K562 (cell line): Measurements from ENCODE around the gene IGDCC3. TPM values are rescaled to one million over a fixed set of nuclear protein-coding genes. Genes with fewer than 3 reads are reported as not detected.

ENCODE experiments used
- ATAC-seq: fragments of 200-7000 bp; cut with Tn5 transposase; 3 replicates; pipeline ENCODE4 v1.9.1; 2020; ENCODE audit warnings: moderate library complexity
- BruUV-seq: library from RNA; stranded (reverse); fragments of 400-500 nt; replicated peaks from 2 replicates; lab custom pipeline; 2021; lab: Mats Ljungman, UMichigan
- CTCF ChIA-PET: fragments of 300-600 bp; formaldehyde crosslinking; extraction: SDS; loops from one replicate; lab custom pipeline; 2021; ENCODE audit warnings: low intra/inter-chr PET ratio; lab: Yijun Ruan, JAX
- POLR2A ChIA-PET: fragments of 300-600, 350-650 bp; sonication (Branson Sonifier 250); formaldehyde crosslinking; extraction: SDS; loops from one replicate; lab custom pipeline; 2021; ENCODE audit warnings: antibody characterized with exemption, inconsistent platforms; lab: Yijun Ruan, JAX
- DNase-seq, 4 experiments: peaks; one replicate each; pipeline versions ENCODE4 v3.0.0 to v3.0.0-alpha.2; 2011 to 2018; ENCODE audit warnings: low spot score in 3 of 4, mixed read lengths in 3 of 4; ENCODE audit errors: extremely low read depth in 1 of 4
- FAIRE-seq: peaks from 2 replicates; lab custom pipeline; 2011; peaks lifted over from hg19 to GRCh38; lab: Jason Lieb, UNC
- H2AFZ ChIP-seq: 2 replicates; pipeline ENCODE4 v1.6.0; 2011; ENCODE audit warnings: low read depth, low read length, control low read depth, inconsistent platforms
- H3K27ac ChIP-seq: fragments of 200-600 bp; 3 replicates; pipeline ENCODE4 v1.8.0; 2011; ENCODE audit warnings: low read depth, mild to moderate bottlenecking, control low read depth, inconsistent platforms, low read length, moderate library complexity, mixed read lengths; ENCODE audit errors: extremely low read depth
- H3K27me3 ChIP-seq, 2 experiments: fragments of 300-600 bp in 1 of 2; 2 replicates in 1 of 2; 3 replicates in 1 of 2; pipeline versions ENCODE4 v1.6.0 to v1.8.0; 2011; ENCODE audit warnings: inconsistent platforms in 2 of 2, low read length in 2 of 2, mild to moderate bottlenecking in 1 of 2, mixed read lengths in 1 of 2, moderate library complexity in 1 of 2; ENCODE audit not compliant: control insufficient read depth in 2 of 2, insufficient read depth in 2 of 2
- H3K36me3 ChIP-seq: fragments of 300-600 bp; 3 replicates; pipeline ENCODE4 v1.8.0; 2011; ENCODE audit warnings: mild to moderate bottlenecking, low read length, inconsistent platforms; ENCODE audit not compliant: control insufficient read depth, insufficient read depth
- H3K4me1 ChIP-seq, 2 experiments: fragments of 200-600 bp in 1 of 2; replicated peaks in 1 of 2; 2 replicates in 1 of 2; 3 replicates in 1 of 2; pipeline versions ENCODE4 v1.5.1 to v1.8.0; 2011; ENCODE audit warnings: inconsistent platforms in 2 of 2, low read length in 2 of 2, mild to moderate bottlenecking in 1 of 2, mixed read lengths in 1 of 2, moderate library complexity in 1 of 2; ENCODE audit not compliant: control insufficient read depth in 2 of 2, insufficient read depth in 2 of 2
- H3K4me2 ChIP-seq: 2 replicates; pipeline ENCODE4 v1.6.1; 2011; ENCODE audit warnings: low read length, control low read depth, inconsistent platforms, mixed read lengths; ENCODE audit not compliant: insufficient read depth
- H3K4me3 ChIP-seq: fragments of 200-600 bp; sonication (generic), shearing (Covaris generic); 2 replicates; pipeline ENCODE4 v1.5.1; 2016; ENCODE audit warnings: control low read depth, inconsistent platforms
- H3K79me2 ChIP-seq: fragments of 200-600 bp; 3 replicates; pipeline ENCODE4 v1.8.0; 2011; ENCODE audit warnings: low read length, inconsistent platforms; ENCODE audit not compliant: control insufficient read depth, insufficient read depth
- H3K9ac ChIP-seq, 2 experiments: 2 replicates each; pipeline versions ENCODE4 v1.6.0 to v1.6.1; 2011; ENCODE audit warnings: low read depth in 2 of 2, low read length in 2 of 2, control low read depth in 1 of 2, inconsistent platforms in 1 of 2, mild to moderate bottlenecking in 1 of 2, mixed read lengths in 1 of 2; ENCODE audit not compliant: insufficient read depth in 1 of 2
- H3K9me1 ChIP-seq: one replicate; pipeline ENCODE4 v1.6.0; 2011; ENCODE audit warnings: inconsistent platforms, mild to moderate bottlenecking, low read length, moderate library complexity; ENCODE audit not compliant: control insufficient read depth, insufficient read depth
- H3K9me3 ChIP-seq: replicated peaks from 2 replicates; pipeline ENCODE4 v1.5.1; 2011; ENCODE audit warnings: low read depth, low read length, inconsistent platforms; ENCODE audit not compliant: control insufficient read depth, insufficient read depth
- H4K20me1 ChIP-seq: replicated peaks from 2 replicates; pipeline ENCODE4 v1.6.1; 2011; ENCODE audit warnings: low read length, inconsistent platforms, mixed read lengths; ENCODE audit not compliant: control insufficient read depth, insufficient read depth
- CBFB ChIP-seq: sonication (generic); formaldehyde crosslinking; IDR thresholded peaks from 2 replicates; pipeline ENCODE4 v1.4.0; 2020; ENCODE audit warnings: mild to moderate bottlenecking, missing genetic modification reagents
- DPF2 ChIP-seq: fragments of 450-650 bp; IDR thresholded peaks from 2 replicates; pipeline ENCODE4 v1.6.1; 2016
- E2F6 ChIP-seq, 2 experiments: IDR thresholded peaks; 2 replicates each; pipeline ENCODE4 v1.6.1; 2011; ENCODE audit warnings: borderline replicate concordance in 1 of 2, control low read depth in 1 of 2, low read depth in 1 of 2, low read length in 1 of 2, mild to moderate bottlenecking in 1 of 2, mixed read lengths in 1 of 2, moderate library complexity in 1 of 2; ENCODE audit not compliant: insufficient read depth in 1 of 2, insufficient read length in 1 of 2, poor library complexity in 1 of 2, severe bottlenecking in 1 of 2; ENCODE audit errors: extremely low read depth in 1 of 2
- EHMT2 ChIP-seq: fragments of 450-650 bp; IDR thresholded peaks from 2 replicates; pipeline ENCODE4 v1.6.1; 2018; ENCODE audit warnings: antibody characterized with exemption
- EP300 ChIP-seq: IDR thresholded peaks from 2 replicates; pipeline ENCODE4 v1.6.1; 2012; ENCODE audit warnings: low read length, improper control_type of control experiment
- ETS1 ChIP-seq: conservative IDR thresholded peaks from 2 replicates; pipeline ENCODE4 v1.6.1; 2011; ENCODE audit warnings: low read depth, mild to moderate bottlenecking, low read length; ENCODE audit not compliant: control insufficient read depth
- FOXP1 ChIP-seq: sonication (generic); formaldehyde crosslinking; IDR thresholded peaks from 2 replicates; pipeline ENCODE4 v1.8.0; 2022; ENCODE audit warnings: mild to moderate bottlenecking, missing genetic modification reagents
- IRF2 ChIP-seq: sonication (generic); formaldehyde crosslinking; IDR thresholded peaks from 2 replicates; pipeline ENCODE4 v1.8.1; 2022; ENCODE audit warnings: mild to moderate bottlenecking, missing genetic modification reagents
- KAT7 ChIP-seq: sonication (generic); formaldehyde crosslinking; IDR thresholded peaks from 2 replicates; pipeline ENCODE4 v1.8.0; 2022; ENCODE audit warnings: missing genetic modification reagents, mild to moderate bottlenecking, borderline replicate concordance
- MCM3 ChIP-seq: fragments of 450-650 bp; IDR thresholded peaks from 2 replicates; pipeline ENCODE4 v1.6.1; 2016
- NR3C1 ChIP-seq: sonication (generic); formaldehyde crosslinking; IDR thresholded peaks from 2 replicates; pipeline ENCODE4 v1.8.1; 2022; ENCODE audit warnings: missing genetic modification reagents
- SMAD1 ChIP-seq: fragments of 150-350 bp; IDR thresholded peaks from 2 replicates; pipeline ENCODE4 v1.6.1; 2014; ENCODE audit warnings: low read length, low read depth; ENCODE audit not compliant: partially characterized antibody
- TAF15 ChIP-seq: fragments of 200-400 bp; formaldehyde crosslinking; IDR thresholded peaks from 2 replicates; pipeline ENCODE4 v1.6.1; 2017; ENCODE audit warnings: mild to moderate bottlenecking, low read depth, low read length, moderate library complexity
- ZBTB2 ChIP-seq: fragments of 450-650 bp; IDR thresholded peaks from 2 replicates; pipeline ENCODE4 v1.6.1; 2016; ENCODE audit warnings: antibody characterized with exemption
- ZBTB8A ChIP-seq: fragments of 450-650 bp; IDR thresholded peaks from 2 replicates; pipeline ENCODE4 v1.6.1; 2018; ENCODE audit warnings: mild to moderate bottlenecking, moderate library complexity; ENCODE audit not compliant: partially characterized antibody
- ZNF282 ChIP-seq: sonication (generic); formaldehyde crosslinking; IDR thresholded peaks from 2 replicates; pipeline ENCODE4 v1.8.1; 2023; ENCODE audit warnings: missing genetic modification reagents
- WGBS: fragments of 100-300 bp; shearing (Covaris generic); methylation state at CpG from one replicate; pipeline ENCODE4 v1.1.6; 2016; ENCODE audit warnings: low coverage, mixed read lengths; ENCODE audit not compliant: insufficient coverage; ENCODE audit errors: missing lambda C conversion rate; 5-methylcytosine and 5-hydroxymethylcytosine counted together
- in situ Hi-C: fragments of 300-500 bp; cut with MboI; formaldehyde crosslinking; loops from 4 replicates; pipeline ENCODE4 v1.15.0; 2018; ENCODE audit warnings: inconsistent platforms, mixed read lengths
- intact Hi-C: fragments of 100-400 bp; cut with micrococcal nuclease; formaldehyde crosslinking; loops from 2 replicates; pipeline ENCODE4 v1.14.2; 2022
- polyA plus RNA-seq, 8 experiments: library from polyadenylated mRNA; depleted of rRNA in 4 of 8; stranded (reverse) in 5 of 8; unstranded in 3 of 8; fragments of >200 nt; fragmentation: Nextera tagmentation in 2 of 8; fragmentation: Illumina TruSeq in 1 of 8; extraction: Ambion mirVana in 2 of 8; extraction: Trizol in 1 of 8; gene quantifications; 2 replicates each; pipeline versions ENCODE4 v1.2.1 to v1.2.3, GENCODE V29; 2011 to 2014; ENCODE audit warnings: inconsistent platforms in 1 of 8, missing spikeins in 1 of 8
- total RNA-seq, 7 experiments: library from RNA; depleted of rRNA in 6 of 7; stranded (reverse); fragments of >200 nt in 6 of 7; fragmentation: Illumina TruSeq in 2 of 7; extraction: Trizol in 2 of 7; gene quantifications; 2 replicates each; pipeline versions ENCODE4 v1.2.1 to v1.2.3, GENCODE V29; 2011 to 2021; ENCODE audit warnings: low replicate concordance in 1 of 7

The IGDCC3 gene
- total and polyA plus RNA-seq, 9 of the 15 experiments (the other 6 are each of a cell fraction or from before 2014, with no cell fraction given): not detected

GRCh38 chr15:65386376-65386775 lies 8.6 kb upstream of the IGDCC3 start:
- peak overlapping the region in 1 of 2 experiments; percentile 42; a peak in 1 of 4 replicates for H3K9ac ChIP-seq
- no peak for FAIRE-seq

More at GRCh38 chr15:65386376-65386775, 8.6 kb upstream of the IGDCC3 start:
- no peaks in the 10 kb centered on the region for H3K9me1 ChIP-seq
- H3K79me2 ChIP-seq: no peaks in the 10 kb centered on the region
- H3K9me3 ChIP-seq: no peaks in the 10 kb centered on the region
- no peak overlapping the region for H2AFZ ChIP-seq
- ATAC-seq (no peak), DNase-seq (no peak)
- WGBS: 8% methylated on average over 6 of the region's 6 CpGs
- in situ Hi-C loops (loop anchor here (10.0 kb wide), 1 partner anchor 332 kb away; no protein-coding TSS in a partner anchor), intact Hi-C loops (loop anchor here (10.0 kb wide), 1 partner anchor 352 kb away; no protein-coding TSS in a partner anchor)
- H3K4me1 ChIP-seq: peaks cover 6 to 15% of the 10 kb centered on the region in 2 experiments; a peak in 4 of 5 replicates
- no peak overlapping the region for H3K4me3 ChIP-seq
- ChIA-PET POLR2A (interaction anchor here (0.6 kb wide), 1 partner anchor 201 kb away, joined by 4 read pairs; the partner anchor contains the start of gene CLPX), CTCF (interaction anchor here (1.2 to 2.8 kb wide), 5 partner anchors 68 to 655 kb away, joined by 5 to 66 read pairs (median 10); no protein-coding TSS in a partner anchor)
- H3K4me2 ChIP-seq: no peak overlapping the region
- no peaks in the 10 kb centered on the region for H3K36me3 ChIP-seq
- TF ChIP-seq EHMT2 (no peak), TAF15 (no peak), FOXP1 (no peak), ZBTB8A (no peak), NR3C1 (CRISPR knock-in tag) (no peak), DPF2 (no peak), ZNF282 (no peak), ETS1 (no peak), IRF2 (CRISPR knock-in tag) (no peak), E2F6 (IDR thresholded peaks at IDR 0.05; ENCODE audit: borderline replicate concordance in 1 of 2, extremely low read depth in 1 of 2, insufficient read depth in 1 of 2, insufficient read length in 1 of 2, low read depth in 1 of 2, low read length in 1 of 2, poor library complexity in 1 of 2, severe bottlenecking in 1 of 2) (no peak), KAT7 (CRISPR knock-in tag) (no peak), MCM3 (no peak), SMAD1 (no peak), CBFB (no peak), EP300 (no peak), ZBTB2 (no peak)
- peaks cover 43 to 65% of the 10 kb centered on the region in 2 experiments; a peak in 4 of 5 replicates for H3K27me3 ChIP-seq
- no TSS peak for BruUV-seq
- no peak overlapping the region for H3K27ac ChIP-seq
- H4K20me1 ChIP-seq: peaks cover 4% of the 10 kb centered on the region; the same call in 1 of the 2 replicates
